ENCODE results near the gene FANK1.
"Not testable (repeated sequence)": the region's sequence is repeated elsewhere in the genome, so short reads cannot be mapped to it uniquely, and the experiment has no call there.

The FANK1 gene

GRCh38 chr10:125933693-125934092, 37.3 kb downstream of the FANK1 start:
- DNase-seq = no peak

GRCh38 chr10:125936331-125936730, 40.0 kb downstream of the FANK1 start:
- no peak for DNase-seq

- no peak for DNase-seq
These were observed 44.2 kb downstream of the FANK1 start for GRCh38 chr10:125940515-125940914.

GRCh38 chr10:125951290-125951689, 54.9 kb downstream of the FANK1 start:
- no peak for DNase-seq

- no peak for DNase-seq
These were observed 57.5 kb downstream of the FANK1 start for GRCh38 chr10:125953778-125954385.

GRCh38 chr10:125955766-125956165, 59.4 kb downstream of the FANK1 start:
- no peak for DNase-seq

GRCh38 chr10:125961743-125962142, 65.4 kb downstream of the FANK1 start:
- DNase-seq = no peak

- no peak for DNase-seq
These were observed 65.8 kb downstream of the FANK1 start for GRCh38 chr10:125962200-125962599.

- DNase-seq = no peak
These were observed 68.2 kb downstream of the FANK1 start for GRCh38 chr10:125964558-125964957.

- DNase-seq = no peak
These were observed 71.2 kb downstream of the FANK1 start for GRCh38 chr10:125967533-125967932.

- not testable (repeated sequence) for DNase-seq
These were observed 73.8 kb downstream of the FANK1 start for GRCh38 chr10:125970077-125970630.

GRCh38 chr10:125976960-125977605, 80.7 kb downstream of the FANK1 start:
- no peak for DNase-seq

- DNase-seq = no peak
These were observed 83.6 kb downstream of the FANK1 start for GRCh38 chr10:125979976-125980375.

- no peak for DNase-seq
These were observed 84.2 kb downstream of the FANK1 start for GRCh38 chr10:125980521-125981035.

- peak in 1 of 2 experiments; percentile 9 for DNase-seq
These were observed 86.0 kb downstream of the FANK1 start for GRCh38 chr10:125982260-125982948.

- no peak for DNase-seq
These were observed 86.8 kb downstream of the FANK1 start for GRCh38 chr10:125983161-125983560.

- DNase-seq = no peak
These were observed 87.3 kb downstream of the FANK1 start for GRCh38 chr10:125983656-125984055.

GRCh38 chr10:125984346-125984745, 88.0 kb downstream of the FANK1 start:
- no peak for DNase-seq

GRCh38 chr10:125984865-125985495, 88.6 kb downstream of the FANK1 start:
- no peak for DNase-seq

- DNase-seq = no peak
These were observed 89.3 kb downstream of the FANK1 start for GRCh38 chr10:125985557-125986240.

- no peak for DNase-seq
These were observed 93.4 kb downstream of the FANK1 start for GRCh38 chr10:125989791-125990190.

- no peak for DNase-seq
These were observed 94.6 kb downstream of the FANK1 start for GRCh38 chr10:125990974-125991373.

- no peak for DNase-seq
These were observed 95.0 kb downstream of the FANK1 start for GRCh38 chr10:125991392-125991791.
